ENCODE results near the gene CCNG1.
A peak's percentile ranks its signal among the peaks of the same experiment; 100 is the strongest.
"Not testable (repeated sequence)": the region's sequence is repeated elsewhere in the genome, so short reads cannot be mapped to it uniquely, and the experiment has no call there.

Gene CCNG1

GRCh38 chr5:163410505-163410904 lies 26.9 kb upstream of the CCNG1 start:
- H3K27me3 ChIP-seq (ENCODE audit: control insufficient read depth, insufficient read depth, low read length), result peaks cover 11% of the 10 kb centered on the region
- H3K4me2 ChIP-seq (ENCODE audit: low read length), result no peak overlapping the region
- H3K36me3 ChIP-seq (ENCODE audit: insufficient read depth, low read length), result no peaks in the 10 kb centered on the region
- no peak overlapping the region for H3K4me3 ChIP-seq (ENCODE audit: low read length)
- H3K9ac ChIP-seq (ENCODE audit: low read depth, low read length), result no peak overlapping the region
- no peaks in the 10 kb centered on the region for H3K9me3 ChIP-seq (replicated peaks; ENCODE audit: low read length)
- H3K4me1 ChIP-seq (ENCODE audit: control insufficient read depth, insufficient read depth, low read length), result no peaks in the 10 kb centered on the region

GRCh38 chr5:163415673-163416072 lies 21.7 kb upstream of the CCNG1 start:
- not testable (repeated sequence) for H3K36me3 ChIP-seq (ENCODE audit: insufficient read depth, low read length); H3K9me3 ChIP-seq (replicated peaks; ENCODE audit: low read length); H3K4me1 ChIP-seq (ENCODE audit: control insufficient read depth, insufficient read depth, low read length); H3K9ac ChIP-seq (ENCODE audit: low read depth, low read length); H3K4me3 ChIP-seq (ENCODE audit: low read length); H3K4me2 ChIP-seq (ENCODE audit: low read length)
- H3K27me3 ChIP-seq (ENCODE audit: control insufficient read depth, insufficient read depth, low read length), result peaks cover 18% of the 10 kb centered on the region

GRCh38 chr5:163424836-163425235 lies 12.6 kb upstream of the CCNG1 start:
- Histone ChIP-seq H3K9ac (ENCODE audit: low read depth, low read length) (no peak overlapping the region), H3K4me2 (ENCODE audit: low read length) (no peak overlapping the region), H3K36me3 (ENCODE audit: insufficient read depth, low read length) (no peaks in the 10 kb centered on the region), H3K4me3 (ENCODE audit: low read length) (no peak overlapping the region), H3K27me3 (ENCODE audit: control insufficient read depth, insufficient read depth, low read length) (no peaks in the 10 kb centered on the region), H3K4me1 (ENCODE audit: control insufficient read depth, insufficient read depth, low read length) (no peaks in the 10 kb centered on the region), H3K9me3 (replicated peaks; ENCODE audit: low read length) (no peaks in the 10 kb centered on the region)

- not testable (repeated sequence) for H3K4me3 ChIP-seq (ENCODE audit: low read length); H3K27me3 ChIP-seq (ENCODE audit: control insufficient read depth, insufficient read depth, low read length); H3K36me3 ChIP-seq (ENCODE audit: insufficient read depth, low read length); H3K4me1 ChIP-seq (ENCODE audit: control insufficient read depth, insufficient read depth, low read length); H3K9ac ChIP-seq (ENCODE audit: low read depth, low read length); H3K4me2 ChIP-seq (ENCODE audit: low read length); H3K9me3 ChIP-seq (replicated peaks; ENCODE audit: low read length)
Measured at GRCh38 chr5:163426128-163426527, 11.3 kb upstream of the CCNG1 start.

- H3K9me3 ChIP-seq (replicated peaks; ENCODE audit: low read length), result no peaks in the 10 kb centered on the region
- H3K36me3 ChIP-seq (ENCODE audit: insufficient read depth, low read length), result no peaks in the 10 kb centered on the region
- H3K4me3 ChIP-seq (ENCODE audit: low read length), result no peak overlapping the region
- H3K9ac ChIP-seq (ENCODE audit: low read depth, low read length), result no peak overlapping the region
- H3K27me3 ChIP-seq (ENCODE audit: control insufficient read depth, insufficient read depth, low read length), result peaks cover 23% of the 10 kb centered on the region
- no peaks in the 10 kb centered on the region for H3K4me1 ChIP-seq (ENCODE audit: control insufficient read depth, insufficient read depth, low read length)
- no peak overlapping the region for H3K4me2 ChIP-seq (ENCODE audit: low read length)
Measured at GRCh38 chr5:163432544-163432943, 4.9 kb upstream of the CCNG1 start.

GRCh38 chr5:163433271-163433670 lies 4.1 kb upstream of the CCNG1 start:
- H3K4me2 ChIP-seq (ENCODE audit: low read length), result no peak overlapping the region
- H3K36me3 ChIP-seq (ENCODE audit: insufficient read depth, low read length), result no peaks in the 10 kb centered on the region
- H3K4me3 ChIP-seq (ENCODE audit: low read length), result no peak overlapping the region
- peaks cover 23% of the 10 kb centered on the region for H3K27me3 ChIP-seq (ENCODE audit: control insufficient read depth, insufficient read depth, low read length)
- no peaks in the 10 kb centered on the region for H3K9me3 ChIP-seq (replicated peaks; ENCODE audit: low read length)
- peaks cover 2% of the 10 kb centered on the region for H3K4me1 ChIP-seq (ENCODE audit: control insufficient read depth, insufficient read depth, low read length)
- no peak overlapping the region for H3K9ac ChIP-seq (ENCODE audit: low read depth, low read length)

GRCh38 chr5:163434401-163434866 lies 3.0 kb upstream of the CCNG1 start:
- H3K27me3 ChIP-seq (ENCODE audit: control insufficient read depth, insufficient read depth, low read length), result peaks cover 23% of the 10 kb centered on the region
- H3K4me2 ChIP-seq (ENCODE audit: low read length), result no peak overlapping the region
- H3K9me3 ChIP-seq (replicated peaks; ENCODE audit: low read length), result no peaks in the 10 kb centered on the region
- H3K9ac ChIP-seq (ENCODE audit: low read depth, low read length), result no peak overlapping the region
- H3K4me3 ChIP-seq (ENCODE audit: low read length), result no peak overlapping the region
- no peaks in the 10 kb centered on the region for H3K36me3 ChIP-seq (ENCODE audit: insufficient read depth, low read length)
- H3K4me1 ChIP-seq (ENCODE audit: control insufficient read depth, insufficient read depth, low read length), result peaks cover 14% of the 10 kb centered on the region

- Histone ChIP-seq H3K4me2 (ENCODE audit: low read length) (peak overlapping the region; percentile 83), H3K4me3 (ENCODE audit: low read length) (peak overlapping the region; percentile 95), H3K9me3 (replicated peaks; ENCODE audit: low read length) (no peaks in the 10 kb centered on the region), H3K36me3 (ENCODE audit: insufficient read depth, low read length) (peaks cover 16% of the 10 kb centered on the region), H3K4me1 (ENCODE audit: control insufficient read depth, insufficient read depth, low read length) (peaks cover 20% of the 10 kb centered on the region), H3K27me3 (ENCODE audit: control insufficient read depth, insufficient read depth, low read length) (peaks cover 19% of the 10 kb centered on the region), H3K9ac (ENCODE audit: low read depth, low read length) (peak overlapping the region; percentile 56)
Measured at GRCh38 chr5:163436515-163436914, 880 bp upstream of the CCNG1 start.

- Histone ChIP-seq H3K4me1 (ENCODE audit: control insufficient read depth, insufficient read depth, low read length) (peaks cover 20% of the 10 kb centered on the region), H3K36me3 (ENCODE audit: insufficient read depth, low read length) (peaks cover 21% of the 10 kb centered on the region), H3K27me3 (ENCODE audit: control insufficient read depth, insufficient read depth, low read length) (peaks cover 14% of the 10 kb centered on the region), H3K4me3 (ENCODE audit: low read length) (peak overlapping the region; percentile 95), H3K9ac (ENCODE audit: low read depth, low read length) (peak overlapping the region; percentile 56), H3K9me3 (replicated peaks; ENCODE audit: low read length) (no peaks in the 10 kb centered on the region), H3K4me2 (ENCODE audit: low read length) (peak overlapping the region; percentile 83)
Measured at GRCh38 chr5:163437011-163437308, 435 bp upstream of the CCNG1 start.

- Histone ChIP-seq H3K9ac (ENCODE audit: low read depth, low read length) (no peak overlapping the region), H3K4me3 (ENCODE audit: low read length) (peak overlapping the region; percentile 95), H3K4me1 (ENCODE audit: control insufficient read depth, insufficient read depth, low read length) (peaks cover 20% of the 10 kb centered on the region)
Measured at GRCh38 chr5:163439092-163439425, 1.7 kb downstream of the CCNG1 start.

GRCh38 chr5:163440954-163441353 lies 3.6 kb downstream of the CCNG1 start:
- H3K36me3 ChIP-seq (ENCODE audit: insufficient read depth, low read length), result peaks cover 57% of the 10 kb centered on the region
- H3K4me2 ChIP-seq (ENCODE audit: low read length), result peak overlapping the region; percentile 87
- no peak overlapping the region for H3K4me3 ChIP-seq (ENCODE audit: low read length)
- H3K27me3 ChIP-seq (ENCODE audit: control insufficient read depth, insufficient read depth, low read length), result no peaks in the 10 kb centered on the region
- no peaks in the 10 kb centered on the region for H3K9me3 ChIP-seq (replicated peaks; ENCODE audit: low read length)
- H3K4me1 ChIP-seq (ENCODE audit: control insufficient read depth, insufficient read depth, low read length), result peaks cover 20% of the 10 kb centered on the region
- no peak overlapping the region for H3K9ac ChIP-seq (ENCODE audit: low read depth, low read length)

More at GRCh38 chr5:163439092-163439425, 1.7 kb downstream of the CCNG1 start:
- H3K4me2 ChIP-seq (ENCODE audit: low read length), result peak overlapping the region; percentile 87
- H3K9me3 ChIP-seq (replicated peaks; ENCODE audit: low read length), result no peaks in the 10 kb centered on the region
- peaks cover 39% of the 10 kb centered on the region for H3K36me3 ChIP-seq (ENCODE audit: insufficient read depth, low read length)
- H3K27me3 ChIP-seq (ENCODE audit: control insufficient read depth, insufficient read depth, low read length), result peaks cover 6% of the 10 kb centered on the region

- Histone ChIP-seq H3K27me3 (ENCODE audit: control insufficient read depth, insufficient read depth, low read length) (no peaks in the 10 kb centered on the region), H3K9me3 (replicated peaks; ENCODE audit: low read length) (no peaks in the 10 kb centered on the region), H3K4me2 (ENCODE audit: low read length) (no peak overlapping the region), H3K36me3 (ENCODE audit: insufficient read depth, low read length) (peaks cover 85% of the 10 kb centered on the region), H3K9ac (ENCODE audit: low read depth, low read length) (no peak overlapping the region), H3K4me1 (ENCODE audit: control insufficient read depth, insufficient read depth, low read length) (peaks cover 6% of the 10 kb centered on the region), H3K4me3 (ENCODE audit: low read length) (no peak overlapping the region)
Measured at GRCh38 chr5:163444526-163444925, 7.1 kb downstream of the CCNG1 start.
